MCF 10A (cell line): Measurements from ENCODE around the gene MUS81. TPM values are rescaled to one million over a fixed set of nuclear protein-coding genes. Genes with fewer than 3 reads are reported as not detected.

ENCODE experiments used
- BruUV-seq: library from RNA; stranded (reverse); fragments of 400-500 nt; replicated peaks from 2 replicates; lab custom pipeline; 2021; lab: Mats Ljungman, UMichigan
- CTCF ChIA-PET: fragments of 300-600 bp; sonication (Branson Sonifier 250); formaldehyde crosslinking; extraction: SDS; loops from one replicate; lab custom pipeline; 2021; ENCODE audit warnings: antibody characterized with exemption, inconsistent platforms; lab: Yijun Ruan, JAX
- POLR2A ChIA-PET: fragments of 300-600, 350-650 bp; sonication (Branson Sonifier 250); formaldehyde crosslinking; extraction: SDS; loops from one replicate; lab custom pipeline; 2020; ENCODE audit warnings: antibody characterized with exemption, inconsistent platforms; lab: Yijun Ruan, JAX
- DNase-seq: peaks from one replicate; pipeline ENCODE4 v3.0.0-alpha.2; 2018; ENCODE audit not compliant: unreplicated experiment
- H3K27ac Mint-ChIP-seq: one replicate; pipeline ENCODE4 v1.8.0; 2022; ENCODE audit warnings: mild to moderate bottlenecking, low read depth, mixed read lengths; ENCODE audit not compliant: unreplicated experiment
- H3K27me3 Mint-ChIP-seq: one replicate; pipeline ENCODE4 v1.8.0; 2022; ENCODE audit warnings: mixed read lengths; ENCODE audit not compliant: insufficient read depth, unreplicated experiment
- H3K36me3 Mint-ChIP-seq: one replicate; pipeline ENCODE4 v1.8.0; 2022; ENCODE audit warnings: mild to moderate bottlenecking, moderate library complexity, mixed read lengths; ENCODE audit not compliant: insufficient read depth, unreplicated experiment
- H3K4me1 Mint-ChIP-seq: one replicate; pipeline ENCODE4 v1.8.0; 2022; ENCODE audit warnings: mixed read lengths; ENCODE audit not compliant: insufficient read depth, unreplicated experiment
- H3K4me3 Mint-ChIP-seq: one replicate; pipeline ENCODE4 v1.8.0; 2022; ENCODE audit warnings: mild to moderate bottlenecking, moderate library complexity, mixed read lengths; ENCODE audit not compliant: unreplicated experiment
- H3K9me3 Mint-ChIP-seq: one replicate; pipeline ENCODE4 v1.8.0; 2022; ENCODE audit warnings: mixed read lengths; ENCODE audit not compliant: unreplicated experiment
- CTCF ChIP-seq: fragments of 200-600 bp; IDR thresholded peaks from one replicate; pipeline ENCODE4 v1.8.0; 2022; ENCODE audit warnings: antibody characterized with exemption, mild to moderate bottlenecking; ENCODE audit not compliant: unreplicated experiment
- intact Hi-C: fragments of 100-400 bp; cut with micrococcal nuclease; formaldehyde crosslinking; loops from 2 replicates; pipeline ENCODE4 v1.14.1; 2022
- total RNA-seq: library from RNA; stranded (reverse); gene quantifications from 2 replicates; pipeline ENCODE4 v1.2.3, GENCODE V29; 2022

The MUS81 gene
- total RNA-seq, 1 experiment from 2014 or later: 77.6 TPM

DNA sequence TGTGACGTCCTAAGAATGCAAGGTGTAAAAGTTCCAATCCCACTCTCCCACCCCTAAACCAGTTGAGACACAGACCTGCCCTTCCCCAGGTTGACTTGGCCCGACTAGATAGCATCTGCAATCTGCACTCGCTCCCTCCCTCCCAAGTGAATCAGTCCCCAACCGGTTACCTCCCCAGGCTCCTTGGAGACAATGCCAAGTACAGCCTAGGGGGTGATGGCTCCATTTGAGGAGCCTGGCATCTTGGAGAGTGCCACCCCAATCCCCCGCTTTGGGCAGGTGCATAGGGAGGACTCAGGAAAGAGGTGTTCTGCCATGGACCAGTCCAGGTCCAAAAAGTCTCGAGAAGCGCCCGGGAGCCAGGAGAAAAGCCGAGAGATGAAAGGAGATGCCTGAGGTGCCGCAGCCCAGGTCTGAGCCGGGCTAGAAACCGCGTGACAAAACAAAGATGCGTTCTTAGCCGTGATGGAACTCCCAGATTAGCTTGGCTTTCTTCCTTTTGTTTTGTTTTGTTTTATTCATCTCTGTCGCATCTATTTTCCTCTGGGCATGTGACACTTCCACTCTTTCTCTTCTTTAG is 45.2 kb upstream of the MUS81 start:
- intact Hi-C loops: no loop called here
- H3K27me3 Mint-ChIP-seq: no peaks in the 10 kb centered on the region
- H3K36me3 Mint-ChIP-seq: no peaks in the 10 kb centered on the region
- no peaks in the 10 kb centered on the region for H3K9me3 Mint-ChIP-seq
- no TSS peak for BruUV-seq
- peaks cover 8% of the 10 kb centered on the region for H3K4me1 Mint-ChIP-seq
- TF ChIP-seq CTCF: no peak
- H3K27ac Mint-ChIP-seq: no peak overlapping the region
- no peak for DNase-seq
- ChIA-PET CTCF (interaction anchor here (0.6 to 5.4 kb wide), 3 partner anchors 38 to 104 kb away, joined by 3 to 98 read pairs (median 3); partner anchors contain the start of gene AP5B1), POLR2A (no interaction called here)
- no peak overlapping the region for H3K4me3 Mint-ChIP-seq

- H3K27me3 Mint-ChIP-seq: no peaks in the 10 kb centered on the region
- TF ChIP-seq CTCF: no peak
- H3K9me3 Mint-ChIP-seq: no peaks in the 10 kb centered on the region
- peak overlapping the region; percentile 80 for H3K4me3 Mint-ChIP-seq
- ChIA-PET CTCF (interaction anchor here (0.6 to 5.4 kb wide), 13 partner anchors 9 to 404 kb away, joined by 3 to 98 read pairs (median 9); partner anchors contain the start of genes AP5B1, KAT5 and RNASEH2C), POLR2A (interaction anchor here (1.3 to 4.3 kb wide), 9 partner anchors 12 to 241 kb away, joined by 3 to 42 read pairs (median 11); partner anchors contain the start of genes AP5B1, EHBP1L1, KAT5 and PCNX3)
- peak overlapping the region; percentile 78 for H3K27ac Mint-ChIP-seq
- intact Hi-C loops: no loop called here
- BruUV-seq: no TSS peak
- no peak for DNase-seq
- no peaks in the 10 kb centered on the region for H3K36me3 Mint-ChIP-seq
- H3K4me1 Mint-ChIP-seq: peaks cover 4% of the 10 kb centered on the region
Observed at GRCh38 chr11:65816696-65817095, 43.5 kb upstream of the MUS81 start.

- ChIA-PET CTCF (interaction anchor here (0.6 to 5.4 kb wide), 21 partner anchors 10 to 364 kb away, joined by 3 to 98 read pairs (median 5); partner anchors contain the start of genes AP5B1, KAT5 and RNASEH2C), POLR2A (interaction anchor here (0.6 to 4.3 kb wide), 20 partner anchors 13 to 258 kb away, joined by 3 to 42 read pairs (median 4); partner anchors contain the start of genes AP5B1, EHBP1L1, KAT5 and PCNX3)
- peak overlapping the region; percentile 78 for H3K27ac Mint-ChIP-seq
- no peaks in the 10 kb centered on the region for H3K9me3 Mint-ChIP-seq
- TF ChIP-seq CTCF: no peak
- H3K4me3 Mint-ChIP-seq: peak overlapping the region; percentile 80
- TSS peak; percentile 73 for BruUV-seq
- no peaks in the 10 kb centered on the region for H3K36me3 Mint-ChIP-seq
- intact Hi-C loops: no loop called here
- no peak for DNase-seq
- peaks cover 4% of the 10 kb centered on the region for H3K4me1 Mint-ChIP-seq
- no peaks in the 10 kb centered on the region for H3K27me3 Mint-ChIP-seq
Observed at GRCh38 chr11:65817312-65817834, 42.9 kb upstream of the MUS81 start.
